Mucosa of rectum (tissue), 2 donors: ENCODE results near the gene B3GALT2.

Experiments
- H3K27ac ChIP-seq, 2 donors: one replicate each; pipeline ENCODE4 v1.7.0; 2013; ENCODE audit warnings: inconsistent platforms in 2 of 2, low read depth in 2 of 2, low read length in 2 of 2
- H3K27me3 ChIP-seq, 2 donors: one replicate each; pipeline ENCODE4 v1.7.0; 2013; ENCODE audit warnings: low read length in 2 of 2; ENCODE audit not compliant: control insufficient read depth in 2 of 2, insufficient read depth in 2 of 2
- H3K36me3 ChIP-seq, 2 donors: one replicate each; pipeline ENCODE4 v1.7.0; 2013; ENCODE audit warnings: low read length in 2 of 2; ENCODE audit not compliant: control insufficient read depth in 2 of 2, insufficient read depth in 2 of 2
- H3K4me1 ChIP-seq, 2 donors: one replicate each; pipeline ENCODE4 v1.7.0; 2013; ENCODE audit warnings: low read length in 2 of 2, mild to moderate bottlenecking in 1 of 2; ENCODE audit not compliant: control insufficient read depth in 2 of 2, insufficient read depth in 2 of 2
- H3K4me3 ChIP-seq, 2 donors: one replicate each; pipeline ENCODE4 v1.7.0; 2013; ENCODE audit warnings: low read length in 2 of 2
- H3K9ac ChIP-seq, 2 donors: one replicate each; pipeline ENCODE4 v1.7.0; 2013; ENCODE audit warnings: low read length in 2 of 2, low read depth in 1 of 2, mild to moderate bottlenecking in 1 of 2
- H3K9me3 ChIP-seq, 2 donors: one replicate each; pipeline ENCODE4 v1.7.0; 2013; ENCODE audit warnings: low read length in 2 of 2; ENCODE audit not compliant: control insufficient read depth in 2 of 2
- donor health status: healthy.
- donor health status: Normal muscosa, but diverticular disease.

Gene B3GALT2

DNA sequence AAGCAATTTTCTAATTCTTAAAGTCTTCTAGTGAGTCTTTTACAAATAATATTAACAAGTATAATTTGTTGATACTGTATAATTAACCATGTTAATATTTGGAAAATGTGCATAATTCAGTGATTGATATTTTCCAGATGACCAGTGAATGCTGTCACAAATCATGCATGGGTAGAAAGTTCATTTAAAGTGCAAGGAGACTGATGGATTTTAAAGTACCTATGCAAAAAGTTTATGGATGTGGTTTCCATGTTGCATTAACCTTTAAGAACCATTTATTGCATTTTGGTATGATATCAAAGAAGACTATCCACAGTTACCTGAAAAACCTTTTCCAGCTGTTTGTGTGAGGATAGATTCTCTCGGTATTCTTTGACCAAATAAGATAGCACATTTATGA, 41.4 kb downstream of the B3GALT2 start:
- Histone ChIP-seq H3K9ac (no peak overlapping the region), H3K9me3 (no peaks in the 10 kb centered on the region), H3K27ac (no peak overlapping the region), H3K36me3 (peaks cover 38 to 40% of the 10 kb centered on the region in 2 donors), H3K27me3 (no peaks in the 10 kb centered on the region), H3K4me3 (no peak overlapping the region), H3K4me1 (no peaks in the 10 kb centered on the region)

DNA sequence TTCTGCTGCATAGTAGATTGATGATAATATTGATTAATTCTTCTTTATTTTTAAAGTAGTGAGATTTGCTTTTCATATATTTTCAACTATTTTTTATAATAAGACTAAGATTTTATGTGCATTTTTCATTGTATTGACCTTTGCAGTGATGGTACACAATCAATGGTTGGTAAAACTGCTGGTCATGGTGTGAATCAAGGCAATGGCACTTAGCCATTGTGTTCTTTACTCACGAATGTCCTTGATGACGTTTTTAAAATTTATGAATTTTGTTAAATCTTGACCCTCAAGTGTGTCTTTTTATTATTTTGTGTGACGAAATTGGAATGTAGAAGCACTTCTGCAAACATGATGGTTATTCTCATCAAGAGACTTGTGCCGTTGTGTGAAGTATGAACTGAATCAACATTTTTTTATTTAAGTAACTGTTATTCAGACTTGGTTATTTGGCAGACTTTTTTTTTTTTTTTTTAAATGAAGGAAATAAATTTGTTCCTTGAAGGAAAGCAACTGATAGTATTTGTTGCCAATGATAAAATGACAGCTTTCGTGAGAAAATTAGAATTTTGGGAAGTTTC, 42.0 kb downstream of the B3GALT2 start:
- Histone ChIP-seq H3K27me3 (no peaks in the 10 kb centered on the region), H3K9ac (no peak overlapping the region), H3K4me3 (no peak overlapping the region), H3K4me1 (no peaks in the 10 kb centered on the region), H3K27ac (no peak overlapping the region), H3K9me3 (no peaks in the 10 kb centered on the region), H3K36me3 (peaks cover 42 to 44% of the 10 kb centered on the region in 2 donors)

DNA sequence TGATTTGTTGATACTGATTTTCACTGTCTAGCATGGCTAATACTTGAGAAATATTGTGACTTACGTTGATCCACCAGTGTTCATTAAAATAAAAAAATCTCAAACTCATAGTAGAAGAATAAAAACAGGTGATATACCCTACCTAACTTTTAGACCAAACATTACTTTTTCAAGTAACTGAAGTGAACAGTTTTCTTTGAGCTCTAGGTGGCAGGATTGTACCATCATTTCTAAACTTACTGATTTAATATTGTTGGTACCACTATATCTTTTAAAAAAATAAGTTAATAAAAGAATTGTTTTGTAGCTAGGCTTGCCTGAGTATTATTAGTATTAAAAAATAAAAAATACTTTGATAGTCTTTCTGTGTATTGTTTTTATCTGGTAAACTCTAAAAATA, 43.1 kb downstream of the B3GALT2 start:
- Histone ChIP-seq H3K4me3 (no peak overlapping the region), H3K9ac (no peak overlapping the region), H3K27ac (no peak overlapping the region), H3K36me3 (peaks cover 40 to 41% of the 10 kb centered on the region in 2 donors), H3K27me3 (no peaks in the 10 kb centered on the region), H3K9me3 (no peaks in the 10 kb centered on the region), H3K4me1 (no peaks in the 10 kb centered on the region)

DNA sequence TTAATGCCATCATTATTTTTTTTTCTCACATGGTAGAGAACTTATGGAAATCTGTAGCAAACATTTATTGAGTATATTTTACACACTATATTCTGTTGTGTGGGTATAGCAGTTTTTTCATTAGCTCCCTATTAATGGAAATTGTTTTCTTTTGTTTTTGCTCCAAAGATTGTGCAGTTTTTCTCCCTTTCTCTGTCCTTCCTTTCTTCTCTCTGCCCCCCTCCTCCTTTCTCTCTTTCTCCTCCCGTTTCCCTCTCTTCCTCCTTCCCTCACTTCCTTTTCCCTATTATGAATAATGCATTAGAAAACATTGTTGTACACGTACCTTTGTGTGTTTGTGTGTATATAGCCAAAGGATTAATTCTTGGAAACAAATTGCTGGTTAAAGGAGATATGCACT, 44.0 kb downstream of the B3GALT2 start:
- H3K4me3 ChIP-seq: no peak overlapping the region
- H3K4me1 ChIP-seq: no peaks in the 10 kb centered on the region
- H3K27ac ChIP-seq: no peak overlapping the region
- H3K9me3 ChIP-seq: no peaks in the 10 kb centered on the region
- H3K27me3 ChIP-seq: no peaks in the 10 kb centered on the region
- no peak overlapping the region for H3K9ac ChIP-seq
- peaks cover 37 to 42% of the 10 kb centered on the region in 2 donors for H3K36me3 ChIP-seq

DNA sequence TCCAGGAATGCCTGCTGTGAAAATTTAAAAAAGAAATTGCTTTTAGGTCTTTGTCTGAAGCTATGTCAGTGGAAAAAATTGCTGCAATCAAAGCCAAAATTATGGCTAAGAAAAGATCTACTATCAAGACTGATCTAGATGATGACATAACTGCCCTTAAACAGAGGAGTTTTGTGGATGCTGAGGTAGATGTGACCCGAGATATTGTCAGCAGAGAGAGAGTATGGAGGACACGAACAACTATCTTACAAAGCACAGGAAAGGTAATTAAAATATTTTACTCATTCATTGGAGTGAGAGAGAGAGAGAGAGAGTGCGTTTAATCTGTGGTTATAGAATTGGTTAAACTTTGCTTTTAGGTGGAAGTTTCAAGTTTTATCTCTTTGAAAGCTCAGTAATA, 44.6 kb downstream of the B3GALT2 start:
- H3K9me3 ChIP-seq: no peaks in the 10 kb centered on the region
- H3K9ac ChIP-seq: no peak overlapping the region
- no peaks in the 10 kb centered on the region for H3K4me1 ChIP-seq
- H3K36me3 ChIP-seq: peaks cover 43% of the 10 kb centered on the region in 2 donors
- no peaks in the 10 kb centered on the region for H3K27me3 ChIP-seq
- H3K4me3 ChIP-seq: no peak overlapping the region
- H3K27ac ChIP-seq: no peak overlapping the region

DNA sequence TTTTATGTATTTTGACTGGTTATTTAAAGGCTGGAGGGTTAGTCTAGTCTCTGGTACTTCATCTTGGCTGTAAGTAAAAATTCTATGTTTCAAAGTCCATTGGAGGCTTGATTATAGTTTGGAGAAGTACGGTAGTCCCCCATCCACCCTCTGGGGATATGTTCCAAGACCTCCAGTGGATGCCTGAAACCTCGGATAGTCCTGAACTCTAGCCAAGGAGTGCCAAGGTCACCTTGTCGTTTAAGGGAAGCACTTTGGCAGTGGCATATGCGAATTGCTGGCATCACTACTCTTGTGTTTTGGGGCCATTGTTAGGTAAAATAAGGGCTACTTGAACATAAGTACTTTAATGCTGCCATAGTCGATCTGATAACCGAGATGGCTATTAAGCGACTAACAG, 46.2 kb downstream of the B3GALT2 start:
- Histone ChIP-seq H3K4me1 (no peaks in the 10 kb centered on the region), H3K9ac (no peak overlapping the region), H3K27ac (no peak overlapping the region), H3K27me3 (no peaks in the 10 kb centered on the region), H3K9me3 (no peaks in the 10 kb centered on the region), H3K4me3 (no peak overlapping the region), H3K36me3 (peaks cover 39 to 40% of the 10 kb centered on the region in 2 donors)

DNA sequence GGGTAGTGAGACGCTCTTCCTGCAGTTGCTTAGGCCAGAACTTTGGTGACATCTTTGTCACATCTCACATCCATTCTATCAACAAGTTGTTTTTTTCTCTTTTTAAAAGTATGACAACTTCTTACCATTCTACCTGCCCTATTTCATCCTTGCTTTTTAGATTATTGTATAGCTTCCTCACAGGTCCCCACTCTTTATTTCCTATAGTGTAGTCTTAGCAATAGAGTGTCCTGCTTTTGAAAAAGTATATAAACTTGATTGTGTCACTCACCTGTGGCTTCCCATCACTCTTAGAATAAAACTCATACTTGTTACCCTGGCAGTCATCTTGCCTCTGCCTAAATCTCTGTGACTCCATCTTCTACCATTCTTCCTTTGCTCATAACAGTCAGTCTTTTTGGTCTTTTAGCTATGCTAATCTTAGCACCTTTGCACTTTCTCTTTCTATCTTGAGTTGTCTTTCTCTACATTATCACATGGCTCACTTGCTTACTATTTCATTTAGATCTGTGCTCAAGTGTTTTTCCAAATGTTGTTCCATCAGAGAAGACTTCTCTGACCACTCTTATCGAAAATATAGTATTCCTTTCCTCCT, 55.0 kb downstream of the B3GALT2 start:
- Histone ChIP-seq H3K27ac (no peak overlapping the region), H3K4me1 (no peaks in the 10 kb centered on the region), H3K4me3 (no peak overlapping the region)

More for the DNA sequence above, 55.0 kb downstream of the B3GALT2 start:
- peaks cover 32 to 38% of the 10 kb centered on the region in 2 donors for H3K36me3 ChIP-seq
- H3K9me3 ChIP-seq: no peaks in the 10 kb centered on the region
- H3K9ac ChIP-seq: no peak overlapping the region
- H3K27me3 ChIP-seq: no peaks in the 10 kb centered on the region
